Mucosa of descending colon (tissue), 3 donors: ENCODE data around the gene RAB1B. TPM values are rescaled to one million over a fixed set of nuclear protein-coding genes. Genes with fewer than 3 reads are reported as not detected.
A peak's percentile ranks its signal among the peaks of the same experiment; 100 is the strongest.
"Not testable (repeated sequence)": the region's sequence is repeated elsewhere in the genome, so short reads cannot be mapped to it uniquely, and the experiment has no call there.

Experiments used
- ATAC-seq: fragments of 200-7000 bp; cut with Tn5 transposase; one replicate; pipeline ENCODE4 v1.9.1; 2020; ENCODE audit warnings: mild to moderate bottlenecking, moderate library complexity
- DNase-seq, 3 donors: peaks; one replicate each; pipeline ENCODE4 v3.0.0-alpha.2; 2020
- H3K36me3 ChIP-seq: fragments of 200-600 bp; one replicate; pipeline ENCODE4 v1.8.0; 2021; ENCODE audit warnings: low read depth, mild to moderate bottlenecking
- H3K4me1 ChIP-seq: fragments of 200-600 bp; one replicate; pipeline ENCODE4 v1.8.0; 2021; ENCODE audit warnings: low read depth, mild to moderate bottlenecking
- H3K4me3 ChIP-seq: fragments of 200-600 bp; one replicate; pipeline ENCODE4 v1.8.0; 2021; ENCODE audit warnings: mild to moderate bottlenecking
- H3K9me3 ChIP-seq: fragments of 200-600 bp; one replicate; pipeline ENCODE4 v1.8.0; 2021; ENCODE audit warnings: mild to moderate bottlenecking
- CTCF ChIP-seq: fragments of 200-600 bp; IDR thresholded peaks from one replicate; pipeline ENCODE4 v1.8.0; 2022; ENCODE audit warnings: antibody characterized with exemption, mild to moderate bottlenecking
- intact Hi-C, 2 donors: fragments of 100-400 bp; cut with DNase I in 1 of 2; cut with micrococcal nuclease in 1 of 2; formaldehyde crosslinking; loops; one replicate each; pipeline versions ENCODE4 v1.11.0 to v1.11.1; 2022; cut with DNase I, micrococcal nuclease
- total RNA-seq, 3 donors: library from RNA; stranded (reverse); fragmentation: NEBNext Ultra II Directional in 2 of 3; extraction: Animal tissue kit (Norgen Biotek cat#: 25700) in 2 of 3; gene quantifications; one replicate each; pipeline versions ENCODE4 v1.2.1 to v1.2.4, GENCODE V29; 2021 to 2023
- donor health status: DM: no; HTN: no; CAD: no; lungs with moderate emphysema.
- donor health status: DM: no; HTN: no; CAD: no.
- donor health status: DM: no; HTN: yes; CAD: no.

Gene RAB1B
- total RNA-seq, 3 donors from 2014 or later, result 154 to 210 (median 191) TPM

GRCh38 chr11:66247801-66248200 is 20.6 kb upstream of the RAB1B start:
- Histone ChIP-seq H3K4me3 (no peak overlapping the region), H3K4me1 (no peaks in the 10 kb centered on the region), H3K36me3 (no peaks in the 10 kb centered on the region), H3K9me3 (no peaks in the 10 kb centered on the region)
- DNase-seq (no peak), ATAC-seq (no peak)
- no peak for TF ChIP-seq CTCF
- intact Hi-C loops, result no loop called here

GRCh38 chr11:66248903-66249302 is 19.5 kb upstream of the RAB1B start:
- TF ChIP-seq CTCF, result no peak
- DNase-seq (no peak), ATAC-seq (no peak)
- Histone ChIP-seq H3K4me3 (no peak overlapping the region), H3K4me1 (no peaks in the 10 kb centered on the region), H3K36me3 (no peaks in the 10 kb centered on the region), H3K9me3 (no peaks in the 10 kb centered on the region)
- intact Hi-C loops, result no loop called here

GRCh38 chr11:66251809-66252208 is 16.6 kb upstream of the RAB1B start:
- no peak for TF ChIP-seq CTCF
- Histone ChIP-seq H3K4me3 (no peak overlapping the region), H3K9me3 (no peaks in the 10 kb centered on the region), H3K36me3 (no peaks in the 10 kb centered on the region), H3K4me1 (peaks cover 1% of the 10 kb centered on the region)
- no peak for ATAC-seq
- no peak for DNase-seq
- intact Hi-C loops, result no loop called here

GRCh38 chr11:66253081-66253480 is 15.4 kb upstream of the RAB1B start:
- H3K4me3 ChIP-seq, H3K36me3 ChIP-seq, H3K4me1 ChIP-seq, intact Hi-C loops, ATAC-seq, H3K9me3 ChIP-seq, DNase-seq: not testable (repeated sequence)

GRCh38 chr11:66258473-66258893 is 10.0 kb upstream of the RAB1B start:
- intact Hi-C loops, result no loop called here
- no peak overlapping the region for H3K4me3 ChIP-seq
- peak; percentile 2 for ATAC-seq

GRCh38 chr11:66259225-66259624 is 9.2 kb upstream of the RAB1B start:
- Histone ChIP-seq H3K9me3 (no peaks in the 10 kb centered on the region), H3K36me3 (no peaks in the 10 kb centered on the region), H3K4me3 (no peak overlapping the region), H3K4me1 (peaks cover 14% of the 10 kb centered on the region)
- intact Hi-C loops, result no loop called here
- TF ChIP-seq CTCF, result no peak
- no peak for ATAC-seq
- DNase-seq, result no peak

More at GRCh38 chr11:66258473-66258893, 10.0 kb upstream of the RAB1B start:
- Histone ChIP-seq H3K4me1 (peaks cover 14% of the 10 kb centered on the region), H3K9me3 (no peaks in the 10 kb centered on the region), H3K36me3 (no peaks in the 10 kb centered on the region)
- no peak for DNase-seq
- no peak for TF ChIP-seq CTCF
